GM12875 (cell line): ENCODE results near the gene LONRF2.
"Not testable (repeated sequence)": the region's sequence is repeated elsewhere in the genome, so short reads cannot be mapped to it uniquely, and the experiment has no call there.

ENCODE experiments used
- H3K4me3 ChIP-seq: one replicate; pipeline ENCODE4 v1.5.1; 2011; ENCODE audit warnings: low read depth, low read length, control low read depth
- TF ChIP-seq, protein P1 (sequence below): IDR thresholded peaks from 2 replicates; pipeline ENCODE4 v1.5.1; 2011; ENCODE audit warnings: low read depth, mild to moderate bottlenecking, control low read depth, inconsistent platforms, low read length, moderate library complexity, borderline replicate concordance; ENCODE audit not compliant: insufficient read depth

The LONRF2 gene

DNA sequence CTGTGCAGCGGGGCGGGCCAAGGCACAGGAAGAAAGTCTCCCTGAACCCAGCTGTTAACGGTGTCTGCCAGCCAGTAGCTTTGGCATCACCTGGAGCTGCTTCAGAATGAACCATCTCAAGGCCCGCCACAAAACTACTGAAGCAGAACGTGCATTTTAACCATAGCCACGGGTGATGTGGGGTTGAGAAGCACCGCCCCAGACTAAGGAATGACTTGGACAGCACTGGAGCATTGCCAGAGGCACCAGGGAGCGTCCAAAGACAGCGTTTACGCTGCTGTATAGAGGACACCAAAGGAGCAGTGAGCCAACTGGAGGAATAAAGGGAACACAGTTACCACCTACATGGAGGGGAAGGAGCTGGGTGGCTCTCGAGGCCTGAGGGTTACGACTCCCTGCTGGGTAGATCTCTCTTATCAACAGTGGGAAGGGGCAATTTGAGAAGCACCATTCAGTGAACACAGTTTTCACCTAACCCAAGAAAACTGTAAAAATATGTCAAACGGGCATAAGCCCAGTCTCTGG lies 28.4 kb upstream of the LONRF2 start:
- H3K4me3 ChIP-seq = no peak overlapping the region
- TF ChIP-seq, protein P1, sequence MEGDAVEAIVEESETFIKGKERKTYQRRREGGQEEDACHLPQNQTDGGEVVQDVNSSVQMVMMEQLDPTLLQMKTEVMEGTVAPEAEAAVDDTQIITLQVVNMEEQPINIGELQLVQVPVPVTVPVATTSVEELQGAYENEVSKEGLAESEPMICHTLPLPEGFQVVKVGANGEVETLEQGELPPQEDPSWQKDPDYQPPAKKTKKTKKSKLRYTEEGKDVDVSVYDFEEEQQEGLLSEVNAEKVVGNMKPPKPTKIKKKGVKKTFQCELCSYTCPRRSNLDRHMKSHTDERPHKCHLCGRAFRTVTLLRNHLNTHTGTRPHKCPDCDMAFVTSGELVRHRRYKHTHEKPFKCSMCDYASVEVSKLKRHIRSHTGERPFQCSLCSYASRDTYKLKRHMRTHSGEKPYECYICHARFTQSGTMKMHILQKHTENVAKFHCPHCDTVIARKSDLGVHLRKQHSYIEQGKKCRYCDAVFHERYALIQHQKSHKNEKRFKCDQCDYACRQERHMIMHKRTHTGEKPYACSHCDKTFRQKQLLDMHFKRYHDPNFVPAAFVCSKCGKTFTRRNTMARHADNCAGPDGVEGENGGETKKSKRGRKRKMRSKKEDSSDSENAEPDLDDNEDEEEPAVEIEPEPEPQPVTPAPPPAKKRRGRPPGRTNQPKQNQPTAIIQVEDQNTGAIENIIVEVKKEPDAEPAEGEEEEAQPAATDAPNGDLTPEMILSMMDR = no peak

DNA sequence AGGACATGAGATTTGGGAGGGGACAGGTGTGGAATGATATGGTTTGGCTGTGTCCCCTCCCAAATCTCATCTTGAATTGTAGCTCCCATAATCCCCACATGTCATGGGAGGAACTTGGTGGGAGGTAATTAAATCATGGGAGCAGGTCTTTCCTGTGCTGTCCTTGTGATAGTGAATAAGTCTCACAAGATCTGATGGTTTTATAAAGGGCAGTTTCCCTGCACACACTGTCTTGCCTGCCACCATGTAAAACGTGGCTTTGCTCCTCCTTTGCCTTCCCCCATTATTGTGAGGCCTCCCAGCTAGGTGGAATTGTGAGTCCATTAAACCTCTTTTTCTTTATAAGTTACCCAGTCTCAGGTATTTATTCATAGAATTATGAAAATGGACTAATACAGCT lies 22.8 kb upstream of the LONRF2 start:
- H3K4me3 ChIP-seq = not testable (repeated sequence)

DNA sequence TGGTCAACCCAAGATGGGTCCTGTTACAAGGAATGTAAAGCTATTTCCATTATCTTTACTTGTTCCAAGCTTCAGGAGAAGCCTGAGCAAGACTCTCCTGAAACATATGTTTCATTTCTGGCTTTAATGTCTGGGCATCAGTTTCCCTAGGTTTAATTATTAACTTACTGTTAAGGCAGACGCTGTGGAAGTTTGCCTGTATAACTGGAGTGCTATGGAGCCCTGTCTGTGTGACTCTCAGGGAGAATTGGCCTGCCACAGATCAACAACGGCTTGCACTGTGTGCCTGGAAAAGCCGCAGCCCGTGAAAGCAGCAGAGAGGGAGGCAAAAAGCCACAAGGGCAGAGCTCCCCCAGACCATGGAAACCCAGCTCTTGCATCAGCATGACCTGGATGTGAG lies 22.1 kb upstream of the LONRF2 start:
- TF ChIP-seq, protein P1 = no peak
- no peak overlapping the region for H3K4me3 ChIP-seq

DNA sequence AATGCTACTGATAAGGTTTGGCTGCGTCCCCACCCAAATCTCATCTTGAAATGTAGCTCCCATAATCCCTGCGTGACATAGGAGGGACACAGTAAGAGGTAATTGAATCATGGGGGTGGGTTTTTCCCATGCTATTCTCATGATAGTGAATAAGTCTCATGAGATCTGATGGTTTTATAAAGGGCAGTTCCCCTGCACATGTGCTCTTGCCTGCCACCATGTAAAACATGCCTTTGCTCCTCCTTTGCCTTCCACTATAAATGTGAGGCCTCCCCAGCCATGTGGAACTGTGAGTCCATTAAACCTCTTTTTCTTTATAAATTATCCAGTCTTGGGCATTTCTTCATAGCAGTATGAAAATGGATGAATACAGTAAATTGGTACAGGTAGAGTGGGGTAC lies 20.2 kb upstream of the LONRF2 start:
- not testable (repeated sequence) for H3K4me3 ChIP-seq

DNA sequence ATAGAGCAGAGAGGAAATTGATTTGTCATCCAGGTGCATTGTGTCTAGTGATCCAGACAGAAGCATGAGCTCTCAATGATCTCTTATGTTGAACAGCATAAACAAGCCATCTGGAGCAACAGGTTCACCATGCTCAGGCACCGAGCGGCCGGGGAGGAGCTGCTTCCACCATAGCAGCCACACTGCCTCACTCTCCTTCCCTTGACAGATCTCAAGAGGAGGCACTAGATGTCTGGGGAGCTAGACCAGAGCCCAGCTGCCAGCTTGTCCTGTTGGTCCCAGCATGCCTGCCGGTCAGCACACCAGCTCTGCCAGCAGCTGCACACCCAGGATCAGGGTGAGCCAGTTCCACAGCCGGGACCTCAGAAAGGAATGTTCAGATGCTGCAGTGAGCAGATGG lies 17.5 kb upstream of the LONRF2 start:
- TF ChIP-seq, protein P1 = no peak
- H3K4me3 ChIP-seq = no peak overlapping the region

DNA sequence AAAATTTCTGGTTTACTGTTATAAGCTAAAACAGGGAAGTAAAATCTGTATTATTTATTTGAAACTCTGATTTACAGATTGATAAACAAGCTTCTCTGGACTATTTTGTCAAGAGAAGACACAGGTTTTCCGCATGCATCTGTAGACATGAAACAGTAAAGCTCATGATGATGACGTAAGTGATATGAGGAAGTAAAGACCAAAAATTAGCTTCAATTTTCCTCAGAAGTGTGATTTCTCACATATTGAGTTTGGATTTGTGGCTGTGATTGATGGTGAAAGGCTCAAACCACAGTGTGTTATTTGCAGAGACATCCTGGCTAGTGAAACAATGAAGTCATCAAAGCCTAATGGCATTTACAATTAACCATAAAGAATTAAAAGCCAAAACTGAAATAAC lies 12.6 kb upstream of the LONRF2 start:
- no peak overlapping the region for H3K4me3 ChIP-seq
- TF ChIP-seq, protein P1 = no peak

DNA sequence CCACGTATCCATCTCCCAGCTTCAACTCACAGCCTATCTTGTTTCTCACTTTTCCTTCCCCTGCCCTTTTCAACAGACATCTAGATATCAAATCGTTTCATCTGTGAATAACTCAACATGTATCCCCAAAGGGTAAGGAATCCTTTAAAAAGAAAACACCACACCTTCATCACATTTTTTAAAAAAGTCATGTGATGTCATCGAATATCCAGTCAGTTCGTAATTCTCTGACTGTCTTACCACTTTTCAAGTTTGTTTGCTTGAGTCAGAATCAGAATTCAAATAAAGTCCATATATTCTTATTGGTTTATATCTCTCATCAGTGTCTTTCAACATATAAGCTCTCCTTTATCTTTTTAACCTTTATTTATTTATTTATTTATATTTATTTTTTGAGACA lies 5.4 kb upstream of the LONRF2 start:
- H3K4me3 ChIP-seq = no peak overlapping the region
- TF ChIP-seq, protein P1 = no peak

DNA sequence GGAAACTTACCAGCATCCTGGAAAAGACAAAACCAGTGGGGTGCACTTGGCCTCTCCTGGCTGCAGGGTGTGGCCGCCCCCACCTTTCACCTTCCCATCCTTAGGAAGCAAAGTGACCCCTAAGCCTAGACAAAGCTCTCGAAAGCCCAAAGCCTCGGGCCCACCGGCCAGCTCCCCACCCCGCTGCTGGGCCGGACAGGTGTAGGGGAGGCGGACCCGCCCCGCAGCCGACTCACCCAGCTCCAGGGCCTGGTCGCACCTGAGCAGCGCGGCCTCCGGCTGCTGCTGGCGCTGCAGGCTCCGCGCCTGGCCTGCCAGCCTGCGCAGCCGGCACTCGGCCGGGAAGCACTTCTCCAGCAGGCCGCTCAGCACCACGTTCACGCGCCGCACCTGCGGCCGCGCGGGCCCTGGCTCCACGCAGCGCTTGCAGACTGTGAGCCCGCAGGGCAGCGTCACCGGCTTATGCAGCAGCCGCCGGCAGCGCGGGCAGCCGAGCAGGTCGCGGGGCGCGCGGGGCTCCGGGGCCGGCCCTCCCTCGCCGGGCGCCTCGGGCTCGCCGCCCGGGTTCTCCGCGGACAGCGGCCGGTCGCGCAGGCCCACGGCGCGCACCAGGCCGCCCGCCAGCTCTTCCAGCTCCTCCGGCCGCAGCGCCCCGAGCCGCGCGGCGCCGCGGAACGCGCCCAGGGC lies 979 bp downstream of the LONRF2 start:
- H3K4me3 ChIP-seq = no peak overlapping the region
- TF ChIP-seq, protein P1 = no peak
